Anterior cingulate cortex (tissue), 58 donors: ENCODE results near the gene CPA4.

Source experiments
- DNase-seq, 58 donors: peaks; one replicate each; lab custom pipeline; 2025; lab: John Stamatoyannopoulos, UW

Gene CPA4

GRCh38 chr7:130274296-130274695 lies 18.7 kb upstream of the CPA4 start:
- DNase-seq = no peak

- DNase-seq = no peak
Observed at GRCh38 chr7:130274983-130275591, 17.9 kb upstream of the CPA4 start.

DNA sequence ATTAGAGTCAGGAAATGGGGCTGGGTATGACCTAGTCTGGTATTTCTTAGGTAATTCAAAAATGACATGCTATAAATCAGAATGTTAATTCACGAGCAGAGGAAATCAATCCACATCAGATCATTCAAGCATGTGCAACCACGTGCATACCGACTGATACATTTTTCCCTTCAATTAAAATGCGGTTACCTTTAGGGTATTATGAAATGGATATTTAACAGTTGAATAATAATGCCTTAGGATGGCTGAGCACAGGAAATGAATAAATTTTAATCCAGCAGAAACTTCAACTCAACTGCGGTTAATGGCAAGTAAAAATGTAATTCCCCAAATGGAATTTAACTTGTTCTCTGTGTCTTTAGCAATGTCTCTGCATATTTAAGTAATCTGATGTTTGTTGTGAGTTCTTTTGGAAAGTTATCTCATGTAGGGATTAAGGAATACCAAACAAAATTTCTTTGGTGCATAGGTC lies 17.1 kb upstream of the CPA4 start:
- no peak for DNase-seq

- DNase-seq = no peak
Observed at GRCh38 chr7:130276796-130277762, 15.9 kb upstream of the CPA4 start.

DNA sequence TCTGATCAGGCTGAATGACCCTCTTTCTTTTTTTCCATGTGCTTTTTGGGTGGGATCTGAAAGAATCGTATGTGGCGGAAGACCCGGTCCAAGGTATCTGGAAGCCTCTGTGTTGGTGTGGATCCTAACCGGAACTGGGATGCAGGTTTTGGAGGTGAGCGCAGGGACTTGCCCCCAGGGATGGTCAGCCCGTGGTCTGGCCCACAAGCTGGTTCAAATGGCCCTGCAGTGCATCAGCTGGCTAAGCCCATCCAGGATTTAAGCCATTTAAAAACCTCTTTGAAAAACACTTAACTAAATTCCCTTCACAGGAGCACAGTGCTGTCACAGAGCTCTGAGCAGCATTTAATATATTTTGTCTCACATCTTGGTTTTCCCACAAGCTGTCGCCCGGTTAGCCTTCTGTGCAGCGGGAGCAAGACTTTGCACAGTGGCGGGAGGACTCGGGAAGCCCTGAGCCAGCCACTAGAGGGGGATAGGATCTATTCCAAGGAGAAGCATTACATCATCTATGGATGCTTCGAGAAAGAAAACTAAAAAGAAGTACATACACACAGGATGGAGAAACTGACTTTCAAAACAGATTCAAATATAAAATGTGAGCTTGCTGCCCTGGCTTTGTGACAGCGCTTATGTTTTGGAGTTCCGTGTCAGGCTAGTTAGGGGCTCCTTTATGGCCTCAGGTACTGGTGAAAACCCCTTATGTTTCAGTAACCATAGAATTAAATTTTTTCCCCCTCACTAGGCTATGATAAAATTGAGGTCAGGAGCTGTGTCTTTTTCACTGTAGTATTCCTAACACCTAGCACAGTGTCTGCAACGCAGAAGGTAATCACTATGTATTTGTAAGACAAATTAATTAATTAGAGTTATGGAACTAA lies 15.0 kb upstream of the CPA4 start:
- DNase-seq = peak in 46 of 58 donors; percentile 7 to 66 (median 36)

- DNase-seq = peak in 1 of 58 donors; percentile 19
Observed at GRCh38 chr7:130278860-130279259, 14.1 kb upstream of the CPA4 start.

DNA sequence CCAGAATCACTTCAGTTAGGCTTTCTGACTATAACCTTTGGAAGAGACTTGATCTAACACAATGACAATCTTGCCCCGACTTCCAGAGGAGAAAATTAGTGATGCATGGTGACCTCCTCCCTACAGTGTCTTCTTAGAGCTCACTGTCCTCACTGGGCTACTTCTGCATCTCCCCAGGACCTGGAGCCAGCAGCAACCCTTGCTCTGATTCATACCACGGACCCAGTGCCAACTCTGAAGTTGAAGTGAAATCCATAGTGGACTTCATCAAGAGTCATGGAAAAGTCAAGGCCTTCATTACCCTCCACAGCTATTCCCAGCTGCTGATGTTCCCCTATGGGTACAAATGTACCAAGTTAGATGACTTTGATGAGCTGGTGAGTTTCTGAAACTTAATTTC lies 13.7 kb upstream of the CPA4 start:
- no peak for DNase-seq

- DNase-seq = no peak
Observed at GRCh38 chr7:130279906-130280305, 13.1 kb upstream of the CPA4 start.

DNA sequence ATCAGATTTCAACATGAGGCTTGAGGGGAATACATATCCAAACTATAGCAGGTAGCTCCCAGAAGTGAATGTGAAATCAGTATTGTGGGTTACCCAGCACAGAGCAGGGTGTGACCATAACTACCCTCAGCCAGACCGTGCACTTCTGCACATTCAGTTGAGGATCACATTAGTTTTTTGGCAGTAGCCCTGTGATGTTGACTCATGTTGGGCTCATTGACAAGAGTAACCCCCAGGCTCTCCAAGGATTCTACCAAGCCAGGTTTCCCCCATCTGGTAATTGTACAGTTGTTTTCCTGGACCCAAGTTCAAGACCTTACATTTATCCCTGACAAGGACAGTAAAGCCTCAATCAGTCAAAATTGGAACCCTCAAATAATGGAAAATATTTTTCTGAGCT lies 11.7 kb upstream of the CPA4 start:
- no peak for DNase-seq

GRCh38 chr7:130286881-130287280 lies 6.1 kb upstream of the CPA4 start:
- no peak for DNase-seq

GRCh38 chr7:130288168-130288567 lies 4.8 kb upstream of the CPA4 start:
- DNase-seq = no peak

GRCh38 chr7:130288829-130289228 lies 4.1 kb upstream of the CPA4 start:
- no peak for DNase-seq

- no peak for DNase-seq
Observed at GRCh38 chr7:130289478-130289877, 3.5 kb upstream of the CPA4 start.

GRCh38 chr7:130290745-130291144 lies 2.2 kb upstream of the CPA4 start:
- DNase-seq = no peak

DNA sequence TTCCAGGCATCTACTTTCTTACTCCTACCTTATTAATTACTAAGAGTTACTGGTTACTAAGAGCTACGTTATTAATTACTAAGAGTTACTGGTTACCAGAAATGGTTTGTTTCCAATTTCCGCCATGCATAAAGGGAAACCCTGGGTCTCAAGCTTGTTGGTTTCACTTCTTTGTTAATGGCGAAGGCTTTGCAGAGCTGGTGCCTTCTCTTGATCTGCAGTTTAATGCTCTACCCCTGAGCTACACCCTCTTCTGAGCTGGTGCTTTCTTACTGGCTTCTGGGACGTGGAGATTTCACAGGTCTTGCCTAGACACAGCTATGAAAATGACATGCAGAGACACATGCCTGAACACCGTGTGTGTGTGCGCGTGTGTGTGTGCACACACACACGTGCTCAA lies 560 bp downstream of the CPA4 start:
- DNase-seq = no peak

DNA sequence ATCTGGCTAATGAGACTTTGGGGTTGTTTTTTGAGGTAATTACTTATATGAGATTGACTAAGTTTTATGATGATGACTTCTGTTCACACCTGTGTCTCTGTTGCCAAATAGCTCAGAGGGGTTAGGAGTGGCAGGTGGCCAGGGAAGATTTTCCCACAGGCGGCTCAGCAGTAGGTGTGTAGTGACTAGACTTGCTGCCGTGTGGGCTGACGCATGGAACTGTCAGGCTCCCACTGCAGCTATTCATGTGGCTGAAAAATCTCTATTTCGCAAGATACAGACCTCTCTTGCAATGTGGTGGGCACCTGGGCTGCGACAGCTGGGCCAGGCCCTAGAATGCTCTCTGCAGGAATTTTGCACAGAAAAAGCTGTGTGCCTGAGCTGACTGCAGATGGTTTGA lies 1.4 kb downstream of the CPA4 start:
- peak in 15 of 58 donors; percentile 5 to 60 (median 18) for DNase-seq

DNA sequence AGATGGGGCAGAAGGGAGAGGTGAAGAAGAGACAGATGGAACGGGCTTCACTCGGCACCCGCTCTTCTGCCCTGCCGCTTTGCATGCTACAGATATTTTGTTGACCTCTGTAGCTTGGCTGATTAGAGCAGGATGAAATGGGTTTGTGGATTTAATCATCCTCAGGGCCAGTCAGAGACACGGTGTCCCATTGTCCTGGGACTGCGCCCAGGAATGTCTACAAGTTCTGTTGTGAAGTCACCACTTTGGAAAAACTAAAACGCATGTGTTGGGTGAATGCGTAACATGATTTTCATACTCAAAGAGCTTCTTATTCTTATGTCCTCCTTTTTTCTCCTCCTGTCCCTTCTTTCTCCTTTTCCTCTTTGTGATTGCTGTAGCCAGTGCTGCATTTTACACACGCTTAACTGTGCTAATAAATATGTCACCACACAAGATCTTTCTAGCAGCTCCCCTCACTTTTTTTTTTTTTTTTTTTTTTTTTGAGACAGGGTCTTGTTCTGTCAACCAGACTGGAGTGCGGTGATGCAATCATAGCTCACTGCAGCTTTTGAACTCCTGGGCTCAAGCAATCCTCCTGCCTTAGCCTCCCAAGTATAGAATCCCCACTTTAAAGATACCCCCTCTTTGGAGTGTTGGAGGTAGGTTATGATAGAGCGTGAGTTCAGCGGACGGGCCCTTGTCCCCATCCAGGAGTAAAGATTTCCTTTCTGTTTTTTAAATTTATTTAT lies 3.4 kb downstream of the CPA4 start:
- no peak for DNase-seq

- no peak for DNase-seq
Observed at GRCh38 chr7:130297628-130298543, 4.9 kb downstream of the CPA4 start.
